GM11168 (cell line): ENCODE results near the gene PAAF1.

Experiments used
- in situ Hi-C: fragments of 300-500 bp; cut with MboI; formaldehyde crosslinking; loops from one replicate; pipeline ENCODE4 v1.12.0; 2022; ENCODE audit warnings: low sequenced_read_pairs; ENCODE audit not compliant: unreplicated experiment

Gene PAAF1

GRCh38 chr11:73944085-73944484 lies 67.3 kb downstream of the PAAF1 start:
- in situ Hi-C loops: no loop called here

DNA sequence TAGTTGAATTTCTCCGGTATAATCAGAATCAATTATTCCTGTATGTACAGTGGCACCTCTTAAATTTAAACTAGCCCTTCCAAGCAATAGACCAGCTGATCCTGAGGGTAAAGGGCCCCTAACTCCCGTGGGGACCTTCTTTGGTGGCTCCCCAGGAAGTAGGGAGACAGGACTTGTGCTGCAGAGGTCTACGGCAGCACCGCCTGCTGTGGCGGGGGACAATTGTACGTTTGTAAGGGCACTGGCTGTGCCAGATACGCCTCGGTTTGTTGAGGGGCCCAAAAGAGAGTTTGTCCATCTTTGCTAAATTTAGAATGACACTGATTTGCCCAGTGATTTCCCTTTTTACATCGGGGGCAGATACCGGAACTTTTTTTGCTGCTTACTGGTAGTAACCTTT lies 68.1 kb downstream of the PAAF1 start:
- in situ Hi-C loops: no loop called here

DNA sequence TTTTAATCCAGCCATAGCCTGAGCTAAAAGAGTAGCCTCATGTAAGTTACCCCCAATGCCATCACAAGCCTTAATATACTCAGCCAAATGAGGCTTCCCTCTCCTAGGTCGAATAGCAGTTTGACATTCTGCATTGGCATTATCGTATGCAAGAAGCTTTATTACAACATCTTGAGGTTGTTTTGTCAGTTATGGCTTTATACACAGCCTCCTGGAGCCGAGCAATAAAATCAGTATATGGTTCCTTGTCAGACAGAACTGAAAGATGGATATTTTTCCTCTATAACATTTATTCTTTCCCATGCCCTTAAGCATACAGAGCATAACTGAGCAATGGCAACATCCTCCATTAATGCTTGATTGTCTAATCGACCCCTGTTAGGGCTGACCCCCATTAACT lies 68.6 kb downstream of the PAAF1 start:
- in situ Hi-C loops: no loop called here

DNA sequence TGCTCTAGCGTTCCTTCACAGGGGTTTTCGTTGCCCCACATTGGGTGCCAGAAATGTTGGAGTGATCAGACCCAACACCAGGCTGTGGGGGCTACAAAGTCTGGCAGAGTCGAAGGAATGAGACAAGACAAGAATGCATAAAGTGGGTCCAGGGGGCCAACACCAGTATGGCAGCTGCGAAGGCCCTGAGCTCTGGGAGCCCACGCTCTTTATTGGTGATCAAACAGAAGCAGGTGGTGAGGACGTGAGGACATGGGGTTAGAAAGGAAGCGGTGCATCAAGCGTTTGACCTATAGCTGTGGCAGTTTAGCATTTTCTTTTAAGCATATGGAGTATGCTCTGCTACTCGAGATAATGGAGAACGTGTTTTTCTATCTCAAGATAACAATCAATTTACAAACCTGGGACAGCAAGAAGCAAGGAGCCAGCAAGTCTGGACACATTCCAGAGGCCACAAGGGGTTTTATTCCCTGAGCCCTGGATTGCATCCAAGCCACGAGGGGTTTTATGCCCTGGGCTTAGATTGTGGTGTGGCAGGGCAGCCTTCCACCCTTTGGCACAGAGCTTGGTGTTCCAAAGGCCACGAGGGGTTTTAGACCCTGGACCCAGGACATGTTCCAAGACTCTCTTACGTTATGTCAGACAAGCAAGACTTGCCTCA lies 70.1 kb downstream of the PAAF1 start:
- in situ Hi-C loops: no loop called here

- in situ Hi-C loops: no loop called here
These were observed 72.4 kb downstream of the PAAF1 start for GRCh38 chr11:73949246-73949645.

- in situ Hi-C loops: no loop called here
These were observed 73.1 kb downstream of the PAAF1 start for GRCh38 chr11:73949912-73950311.

GRCh38 chr11:73950869-73951710 lies 74.3 kb downstream of the PAAF1 start, which contains the start of gene DNAJB13:
TSS of gene DNAJB13 (plus strand) at chr11:73951026. CDS start at chr11:73951070, 44 bp downstream.
- in situ Hi-C loops: no loop called here

DNA sequence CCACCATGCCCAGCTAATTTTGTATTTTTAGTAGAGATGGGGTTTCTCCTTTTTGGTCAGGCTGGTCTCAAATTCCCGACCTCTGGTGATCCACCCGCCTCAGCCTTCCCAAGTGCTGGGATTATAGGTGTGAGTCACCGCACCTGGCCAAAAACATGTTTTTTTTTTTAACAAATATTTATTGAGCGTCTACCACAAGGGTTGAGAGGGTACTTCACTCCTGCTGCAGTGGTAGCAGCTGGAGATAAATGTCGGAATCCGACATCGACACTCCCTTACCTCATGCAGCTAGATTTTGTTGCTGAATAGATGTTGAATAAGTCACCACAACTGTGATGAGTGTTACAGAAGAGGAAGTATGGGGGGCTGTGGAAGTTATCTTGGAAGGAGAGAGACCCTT lies 75.0 kb downstream of the PAAF1 start:
- in situ Hi-C loops: no loop called here

DNA sequence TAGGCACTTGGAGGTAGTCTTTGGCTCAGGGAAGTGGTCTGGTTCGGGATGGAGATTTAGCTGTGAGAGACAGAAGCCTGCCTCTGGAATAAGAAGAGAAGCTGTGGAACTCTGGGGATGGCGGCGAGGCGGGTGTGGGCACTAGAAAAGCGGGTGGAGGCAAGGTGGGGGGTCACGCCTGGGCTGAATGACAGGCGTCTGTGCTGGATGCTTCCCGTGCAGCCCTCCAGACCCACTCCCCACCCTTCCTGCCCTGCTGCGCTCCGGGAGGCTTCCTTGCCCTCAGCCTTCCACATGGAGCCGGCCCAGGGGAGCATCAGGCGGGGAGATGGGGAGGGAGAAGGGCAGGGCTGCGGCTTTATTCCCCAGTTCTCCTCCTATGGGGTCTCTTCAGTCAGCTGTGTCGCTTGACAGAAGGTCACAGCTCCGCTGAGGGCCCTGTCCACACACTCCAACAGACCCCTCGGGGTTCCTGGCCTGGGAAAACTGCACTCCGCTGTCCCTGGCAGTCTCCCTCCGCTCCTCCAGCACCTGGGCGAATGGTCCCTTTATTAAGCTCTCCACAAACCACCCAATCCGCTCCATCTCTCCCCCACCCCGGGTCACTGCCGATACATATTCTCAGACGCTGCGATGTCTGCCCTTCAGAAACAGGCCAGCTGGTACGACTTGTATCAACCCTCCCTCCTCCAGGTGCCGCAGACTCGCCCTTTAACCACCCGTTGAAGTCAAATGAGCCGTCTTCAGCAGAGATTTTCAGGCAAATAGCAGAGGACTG lies 80.3 kb downstream of the PAAF1 start:
- in situ Hi-C loops: no loop called here

DNA sequence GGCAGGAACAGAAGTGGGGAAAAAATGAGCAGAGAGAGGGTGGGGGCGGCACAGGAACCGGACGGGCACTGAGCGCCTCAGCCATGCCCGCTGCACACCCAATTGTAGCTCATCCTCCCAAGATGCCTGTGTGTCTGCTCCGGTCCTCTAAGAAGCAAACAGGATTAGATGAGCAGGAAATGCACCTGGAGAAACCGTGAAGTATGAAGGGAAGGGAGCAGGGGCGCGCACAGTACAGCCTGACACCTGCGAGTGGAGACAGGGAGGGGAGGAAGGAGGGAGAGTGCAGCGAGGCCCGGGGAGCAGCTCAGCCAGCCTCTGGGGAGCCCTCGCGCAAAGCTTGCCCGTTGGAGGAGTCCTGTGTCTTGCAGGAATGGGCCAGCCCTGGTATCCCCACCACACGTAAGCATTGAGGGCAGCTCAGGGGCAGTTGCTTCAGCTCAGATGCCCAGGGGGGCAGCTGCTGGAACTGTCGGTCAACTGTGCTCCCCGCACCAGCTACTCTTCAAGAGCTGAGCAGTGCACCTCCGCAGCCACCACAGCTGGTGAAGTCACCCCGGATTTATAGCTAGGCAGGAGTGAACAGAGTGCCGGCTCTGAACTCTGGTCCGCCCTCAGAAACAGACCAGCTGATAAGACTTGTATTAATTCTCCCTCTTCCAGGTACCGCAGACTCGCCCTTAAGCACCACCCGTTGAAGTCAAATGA lies 81.0 kb downstream of the PAAF1 start:
- in situ Hi-C loops: no loop called here

DNA sequence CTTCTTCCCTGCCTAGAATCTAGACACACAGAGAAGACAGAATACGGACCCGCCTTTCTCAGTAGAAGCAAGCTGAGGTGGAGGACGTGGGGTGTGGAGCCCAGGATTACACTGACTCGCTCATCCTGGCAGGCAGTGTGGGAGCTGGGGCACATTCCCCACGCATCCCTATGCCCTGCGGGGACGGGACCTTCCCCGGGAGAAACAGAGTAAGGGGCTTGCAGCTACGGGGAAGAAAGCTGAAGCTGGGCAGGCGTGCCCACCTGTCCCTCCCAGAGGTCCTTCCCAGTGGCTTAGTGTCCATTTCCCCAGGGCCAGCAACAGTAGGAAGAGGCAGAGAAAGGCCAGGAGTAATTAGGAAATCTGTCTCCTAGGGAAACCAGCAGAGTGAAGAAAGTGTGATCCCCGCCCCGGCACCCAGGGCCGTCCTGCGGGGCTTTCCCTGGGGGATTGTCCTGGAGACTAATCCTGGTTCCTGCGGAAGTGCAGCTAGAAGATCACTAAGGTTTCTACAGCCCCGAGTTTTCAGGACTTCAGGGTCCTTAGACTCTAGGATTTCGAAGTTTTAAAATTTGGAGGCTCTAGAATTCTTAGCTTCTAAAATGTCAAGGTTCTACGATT lies 81.8 kb downstream of the PAAF1 start:
- in situ Hi-C loops: no loop called here

- in situ Hi-C loops: no loop called here
These were observed 84.5 kb downstream of the PAAF1 start for GRCh38 chr11:73961321-73961720.

DNA sequence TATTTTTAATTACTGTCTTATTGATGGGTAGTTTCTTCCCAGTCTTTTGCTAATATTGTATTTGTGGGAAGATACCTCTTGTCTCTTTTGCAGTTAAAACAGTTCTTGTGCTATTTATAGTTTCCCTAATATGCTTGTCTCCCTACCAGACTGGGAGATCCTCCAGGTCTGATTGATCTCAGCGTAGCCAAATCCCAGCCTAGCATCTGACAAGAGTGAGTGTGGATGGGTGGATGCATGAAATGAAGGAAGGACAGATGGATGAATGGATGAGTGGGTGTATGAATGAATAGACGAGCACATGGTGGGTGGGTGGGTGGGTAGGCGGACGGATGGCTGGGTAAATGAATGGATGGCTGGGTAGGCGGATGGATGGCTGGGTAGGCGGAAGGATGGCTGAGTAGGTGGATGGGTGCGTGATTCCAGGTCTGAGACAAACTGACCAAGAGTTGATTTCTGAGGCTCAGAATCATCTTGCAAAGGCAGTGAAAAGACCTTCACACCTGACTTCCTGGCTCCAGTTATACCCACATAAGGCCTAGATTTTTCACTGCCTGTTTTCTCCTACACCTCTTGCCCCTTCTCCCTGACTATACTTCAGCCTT lies 85.4 kb downstream of the PAAF1 start:
- in situ Hi-C loops: no loop called here

DNA sequence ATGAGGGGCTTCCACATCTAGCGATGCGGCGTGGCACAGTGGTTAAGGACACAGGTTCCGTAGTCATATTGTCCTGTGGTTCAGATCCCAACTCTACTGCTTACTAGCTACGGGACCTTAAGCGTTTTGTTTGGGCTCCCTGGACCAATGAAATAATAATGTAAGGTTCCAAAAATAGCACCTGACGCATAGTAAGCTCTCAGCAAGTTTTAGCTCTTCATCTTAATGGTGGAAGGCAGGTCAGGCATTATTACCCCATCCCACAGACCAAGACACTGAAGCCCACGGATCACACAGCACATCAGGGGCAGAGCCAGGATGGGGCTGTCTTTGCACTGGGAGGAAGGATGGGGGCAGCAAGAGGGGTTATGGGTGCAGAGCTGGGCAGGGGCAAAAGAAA lies 87.1 kb downstream of the PAAF1 start:
- in situ Hi-C loops: no loop called here

DNA sequence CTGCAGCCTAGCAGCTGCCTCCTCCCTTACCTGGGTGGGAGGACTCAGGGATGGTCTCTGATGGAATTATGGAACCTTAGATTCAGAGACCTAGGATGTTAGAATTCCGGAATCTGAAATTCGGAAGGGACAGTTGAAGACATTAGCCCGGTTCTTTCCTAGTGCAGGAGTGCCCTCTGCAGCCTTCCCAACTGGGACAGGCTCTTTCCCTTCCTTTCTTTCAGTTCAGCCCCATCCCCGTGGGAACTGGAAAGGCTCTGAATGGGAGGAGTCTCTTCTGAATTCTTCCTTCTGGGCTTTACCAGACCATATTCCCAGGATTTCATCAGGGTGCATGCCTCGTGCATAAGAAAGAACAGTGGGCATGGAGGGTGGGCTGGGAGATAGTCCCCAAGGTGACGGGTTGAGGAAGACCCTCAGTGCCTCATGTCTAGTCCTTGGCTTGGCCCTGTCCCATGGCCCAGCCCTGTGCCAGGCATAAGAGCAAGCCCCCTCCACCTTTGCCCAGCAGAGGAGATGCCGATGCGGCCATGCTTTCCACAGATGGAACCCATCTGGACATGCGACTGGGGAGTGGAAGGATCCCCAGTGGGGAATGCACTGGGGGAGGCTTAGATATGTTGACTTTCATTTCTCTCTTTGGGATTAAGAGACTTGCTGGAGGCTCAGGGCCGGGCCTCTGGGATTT lies 88.4 kb downstream of the PAAF1 start:
- in situ Hi-C loops: no loop called here

DNA sequence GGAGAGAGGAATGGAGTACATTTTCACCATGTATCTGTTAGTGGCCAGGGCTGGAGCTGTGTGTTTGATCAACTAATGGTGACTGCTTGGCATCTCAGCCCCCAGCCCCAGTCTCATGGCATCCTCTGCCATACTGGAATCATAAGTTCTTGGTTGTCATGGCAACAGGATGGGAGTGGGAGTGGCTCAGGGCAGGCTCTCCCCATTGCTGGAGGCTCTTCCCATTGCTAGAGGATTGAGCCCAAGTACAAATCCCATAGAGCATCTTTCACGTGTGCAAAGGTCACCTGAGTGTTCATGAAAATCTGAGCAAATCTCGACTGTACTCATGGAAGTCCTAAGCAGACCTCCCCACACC lies 88.9 kb downstream of the PAAF1 start:
- in situ Hi-C loops: no loop called here

DNA sequence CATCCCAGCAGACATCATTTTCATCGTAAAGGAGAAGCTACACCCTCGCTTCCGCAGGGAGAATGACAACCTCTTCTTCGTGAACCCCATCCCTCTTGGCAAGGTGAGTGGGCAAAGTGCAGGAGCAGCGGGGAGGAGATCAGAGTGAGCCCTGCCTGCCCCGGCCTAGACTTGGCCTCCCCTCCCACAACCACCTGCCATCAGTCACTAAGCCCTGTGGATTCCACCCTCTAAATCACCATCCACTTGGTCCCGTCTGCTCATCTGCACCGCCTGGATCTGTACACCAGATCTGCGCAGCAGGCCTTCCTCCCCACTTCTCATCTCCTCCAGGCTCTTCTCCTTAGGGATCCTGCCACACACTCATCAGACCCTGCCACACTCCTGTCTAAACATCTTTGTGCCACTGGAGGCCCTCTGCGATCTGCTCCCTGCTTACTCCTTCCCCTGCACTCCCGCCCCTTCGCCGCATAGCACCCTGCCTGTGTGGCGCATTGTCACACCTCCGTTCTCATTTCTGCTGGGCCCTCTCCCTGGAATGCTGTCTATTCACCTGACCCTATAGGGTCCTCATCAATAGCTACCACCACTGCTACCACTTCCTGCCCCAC lies 91.7 kb downstream of the PAAF1 start:
- in situ Hi-C loops: no loop called here

DNA sequence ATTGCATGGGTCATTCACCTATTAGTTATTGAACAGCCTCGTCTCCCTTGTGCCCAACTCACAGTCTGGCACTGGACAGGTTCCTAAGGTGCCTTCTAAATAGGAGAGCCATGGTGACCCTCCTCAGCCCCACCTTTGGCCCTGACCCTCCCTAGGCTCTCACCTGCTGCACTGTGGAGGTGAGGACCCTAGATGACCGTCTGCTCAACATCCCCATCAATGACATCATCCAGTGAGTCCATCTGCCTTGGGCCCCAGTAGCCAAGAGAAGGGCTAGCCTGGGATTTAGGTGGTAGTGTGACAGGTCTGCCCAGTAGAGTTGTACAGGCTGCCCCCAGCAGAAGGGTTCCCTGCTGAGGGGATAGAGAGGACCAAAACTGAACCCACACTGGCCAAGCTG lies 92.3 kb downstream of the PAAF1 start:
- in situ Hi-C loops: no loop called here
